Parathyroid adenoma (tissue), 2 donors: ENCODE data around the gene PTPRQ.

Experiments used
- H2AFZ ChIP-seq: fragments of 300-600 bp; sonication (generic); one replicate; pipeline ENCODE4 v1.7.0; 2017; ENCODE audit warnings: antibody characterized with exemption, mild to moderate bottlenecking
- H3K27ac ChIP-seq: fragments of 300-600 bp; sonication (generic); one replicate; pipeline ENCODE4 v1.7.0; 2017
- H3K27me3 ChIP-seq: fragments of 300-600 bp; sonication (generic); one replicate; pipeline ENCODE4 v1.7.0; 2017; ENCODE audit warnings: low read length; ENCODE audit not compliant: control insufficient read depth, insufficient read depth
- H3K36me3 ChIP-seq: fragments of 300-600 bp; sonication (generic); one replicate; pipeline ENCODE4 v1.7.0; 2017; ENCODE audit warnings: low read length; ENCODE audit not compliant: control insufficient read depth, insufficient read depth
- H3K4me1 ChIP-seq: fragments of 300-600 bp; sonication (generic); one replicate; pipeline ENCODE4 v1.7.0; 2017; ENCODE audit warnings: control low read depth
- H3K4me2 ChIP-seq: fragments of 300-600 bp; sonication (generic); one replicate; pipeline ENCODE4 v1.7.0; 2017; ENCODE audit warnings: low read length
- H3K4me3 ChIP-seq: fragments of 300-600 bp; sonication (generic); one replicate; pipeline ENCODE4 v1.7.0; 2017; ENCODE audit warnings: low read depth, low read length
- H3K79me2 ChIP-seq: fragments of 300-600 bp; sonication (generic); one replicate; pipeline ENCODE4 v1.7.0; 2017; ENCODE audit warnings: control low read depth
- H3K9ac ChIP-seq: fragments of 300-600 bp; sonication (generic); one replicate; pipeline ENCODE4 v1.7.0; 2017; ENCODE audit warnings: mild to moderate bottlenecking
- H3K9me3 ChIP-seq: fragments of 300-600 bp; sonication (generic); one replicate; pipeline ENCODE4 v1.7.0; 2017; ENCODE audit warnings: low read length; ENCODE audit not compliant: control insufficient read depth
- CTCF ChIP-seq: fragments of 300-600 bp; sonication (generic); IDR thresholded peaks from one replicate; pipeline ENCODE4 v1.7.0; 2017; ENCODE audit warnings: antibody characterized with exemption, mild to moderate bottlenecking
- donor health status: primary hyperparathyroidism.

The PTPRQ gene

GRCh38 chr12:80484746-80485145 is 40.7 kb downstream of the PTPRQ start:
- no peaks in the 10 kb centered on the region for H3K27me3 ChIP-seq
- no peak for TF ChIP-seq CTCF
- H2AFZ ChIP-seq: no peak overlapping the region
- H3K4me1 ChIP-seq: no peaks in the 10 kb centered on the region
- no peak overlapping the region for H3K4me3 ChIP-seq
- H3K4me2 ChIP-seq: no peak overlapping the region
- H3K9ac ChIP-seq: no peak overlapping the region
- no peaks in the 10 kb centered on the region for H3K9me3 ChIP-seq
- H3K27ac ChIP-seq: no peak overlapping the region
- H3K79me2 ChIP-seq: no peaks in the 10 kb centered on the region
- H3K36me3 ChIP-seq: no peaks in the 10 kb centered on the region

GRCh38 chr12:80485222-80485987 is 41.4 kb downstream of the PTPRQ start:
- H3K36me3 ChIP-seq: no peaks in the 10 kb centered on the region
- no peaks in the 10 kb centered on the region for H3K79me2 ChIP-seq
- no peaks in the 10 kb centered on the region for H3K4me1 ChIP-seq

GRCh38 chr12:80490329-80490728 is 46.3 kb downstream of the PTPRQ start:
- H2AFZ ChIP-seq: no peak overlapping the region
- no peak overlapping the region for H3K27ac ChIP-seq
- H3K79me2 ChIP-seq: no peaks in the 10 kb centered on the region
- no peaks in the 10 kb centered on the region for H3K4me1 ChIP-seq
- H3K36me3 ChIP-seq: no peaks in the 10 kb centered on the region
- TF ChIP-seq CTCF: no peak
- no peak overlapping the region for H3K4me2 ChIP-seq
- H3K9me3 ChIP-seq: no peaks in the 10 kb centered on the region
- no peak overlapping the region for H3K9ac ChIP-seq
- no peak overlapping the region for H3K4me3 ChIP-seq
- no peaks in the 10 kb centered on the region for H3K27me3 ChIP-seq

More at GRCh38 chr12:80485222-80485987, 41.4 kb downstream of the PTPRQ start:
- TF ChIP-seq CTCF: no peak
- Histone ChIP-seq H3K4me2 (no peak overlapping the region), H3K9me3 (no peaks in the 10 kb centered on the region), H3K9ac (no peak overlapping the region), H3K4me3 (no peak overlapping the region), H3K27ac (no peak overlapping the region), H2AFZ (no peak overlapping the region), H3K27me3 (no peaks in the 10 kb centered on the region)

- no peaks in the 10 kb centered on the region for H3K9me3 ChIP-seq
- H3K27me3 ChIP-seq: no peaks in the 10 kb centered on the region
- H3K4me3 ChIP-seq: no peak overlapping the region
- TF ChIP-seq CTCF: no peak
- no peak overlapping the region for H3K4me2 ChIP-seq
- H3K36me3 ChIP-seq: no peaks in the 10 kb centered on the region
- H3K27ac ChIP-seq: no peak overlapping the region
- no peaks in the 10 kb centered on the region for H3K4me1 ChIP-seq
- H3K9ac ChIP-seq: no peak overlapping the region
- no peak overlapping the region for H2AFZ ChIP-seq
- no peaks in the 10 kb centered on the region for H3K79me2 ChIP-seq
These were observed 47.1 kb downstream of the PTPRQ start for GRCh38 chr12:80491166-80491565.

- no peak overlapping the region for H3K4me2 ChIP-seq
- H3K27ac ChIP-seq: no peak overlapping the region
- no peaks in the 10 kb centered on the region for H3K36me3 ChIP-seq
- no peaks in the 10 kb centered on the region for H3K27me3 ChIP-seq
- H3K4me3 ChIP-seq: no peak overlapping the region
- H3K4me1 ChIP-seq: no peaks in the 10 kb centered on the region
- no peak for TF ChIP-seq CTCF
- no peaks in the 10 kb centered on the region for H3K79me2 ChIP-seq
- H3K9ac ChIP-seq: no peak overlapping the region
- no peak overlapping the region for H2AFZ ChIP-seq
- no peaks in the 10 kb centered on the region for H3K9me3 ChIP-seq
These were observed 49.4 kb downstream of the PTPRQ start for GRCh38 chr12:80493466-80493865.
